Activated effector memory CD4-positive, alpha-beta T cell treated with Interleukin-2 at 50 U/mL for 16 hours (primary cell): ENCODE measurements around the gene IL9.
"Not testable (repeated sequence)": the region's sequence is repeated elsewhere in the genome, so short reads cannot be mapped to it uniquely, and the experiment has no call there.

Source experiments
- DNase-seq: peaks from one replicate; pipeline ENCODE4 v3.0.0-alpha.2; 2020

IL9 gene

GRCh38 chr5:135866016-135866415, 29.6 kb downstream of the IL9 start:
- DNase-seq: no peak

DNA sequence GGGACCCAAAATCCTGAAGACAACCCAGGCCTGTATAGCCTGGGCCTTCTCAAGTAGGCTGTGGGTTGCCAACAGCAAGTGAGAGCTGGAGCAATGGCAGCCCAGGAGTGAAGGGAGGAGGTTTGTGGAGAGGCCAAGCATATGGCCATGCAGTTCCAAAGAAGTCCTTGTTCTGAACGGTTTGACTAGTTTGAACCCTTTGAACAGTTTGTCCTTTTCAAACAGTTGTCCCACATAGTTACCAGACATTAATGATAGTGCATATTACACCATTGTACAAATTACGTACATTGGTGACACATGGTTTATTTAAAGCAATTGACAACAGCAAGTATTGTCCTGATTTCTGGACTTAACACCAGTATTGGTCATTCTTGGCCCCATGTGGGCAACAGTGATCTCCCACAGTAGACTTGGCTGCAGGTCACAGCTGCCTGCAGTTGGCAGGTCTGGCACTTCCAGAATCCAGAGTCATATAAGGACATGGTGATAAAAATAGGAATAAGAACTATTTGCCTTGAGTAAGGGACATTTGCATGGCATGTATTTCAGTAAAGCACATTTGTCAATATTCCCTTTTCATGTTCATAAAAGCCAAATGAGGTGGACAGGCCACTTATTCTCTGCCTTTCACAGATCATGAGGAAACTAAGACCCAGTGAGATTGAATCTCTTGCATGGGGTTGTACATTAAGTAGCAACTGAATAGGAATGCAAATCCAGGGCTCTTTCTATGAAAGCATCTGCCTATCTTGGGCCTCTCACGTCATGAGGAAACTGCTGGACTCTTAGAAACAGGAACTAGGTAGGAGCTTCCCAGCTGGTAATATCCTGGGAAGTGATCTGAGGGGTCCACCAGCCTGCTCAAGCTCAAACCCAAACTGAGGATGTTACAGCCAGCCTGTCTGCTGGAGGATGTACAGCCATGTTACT, 30.9 kb downstream of the IL9 start:
- no peak for DNase-seq

DNA sequence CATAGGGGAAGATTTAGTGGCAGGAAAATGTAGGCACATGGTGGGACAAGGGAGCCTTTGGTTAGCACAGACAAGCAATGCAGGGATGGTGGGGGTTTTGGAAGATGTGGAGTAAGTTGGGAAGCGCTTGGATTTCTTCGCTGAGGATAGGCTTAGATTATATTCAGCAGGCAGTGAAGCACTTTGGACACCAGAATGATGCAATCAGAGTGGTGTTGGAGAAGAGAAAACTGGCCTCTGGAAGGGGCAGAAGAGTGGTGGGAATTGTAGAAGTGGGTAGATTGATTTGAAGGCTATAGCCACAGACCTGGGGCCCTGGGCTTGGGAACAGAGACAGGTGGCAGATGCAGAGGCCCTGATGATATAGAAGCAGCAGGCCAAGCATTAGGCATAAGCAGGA, 32.9 kb downstream of the IL9 start:
- no peak for DNase-seq

- DNase-seq: no peak
These were observed 33.6 kb downstream of the IL9 start for GRCh38 chr5:135862086-135862485.

- no peak for DNase-seq
These were observed 34.0 kb downstream of the IL9 start for GRCh38 chr5:135861641-135862040.

DNA sequence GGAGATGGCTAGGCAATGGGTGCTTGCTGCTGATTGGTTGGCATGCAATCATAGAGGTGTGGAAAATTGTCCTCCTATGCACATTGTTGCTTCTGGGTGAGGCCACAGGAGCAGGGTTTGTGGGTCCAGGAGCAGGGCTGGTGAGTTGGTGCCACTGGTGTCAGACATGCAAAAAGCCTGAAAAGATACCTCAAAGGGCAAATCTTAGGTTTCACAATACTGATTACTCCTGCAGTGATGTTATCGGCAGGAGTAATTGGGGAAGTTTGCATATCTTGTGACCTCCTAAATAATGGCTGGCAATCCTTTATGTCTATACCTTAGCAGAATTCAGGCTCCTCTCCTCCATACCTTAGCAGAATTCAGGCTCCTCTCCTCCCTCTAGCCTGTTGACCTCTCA, 36.0 kb downstream of the IL9 start:
- no peak for DNase-seq

GRCh38 chr5:135859186-135859585, 36.5 kb downstream of the IL9 start:
- not testable (repeated sequence) for DNase-seq

GRCh38 chr5:135857630-135858311, 37.9 kb downstream of the IL9 start:
- DNase-seq: no peak

DNA sequence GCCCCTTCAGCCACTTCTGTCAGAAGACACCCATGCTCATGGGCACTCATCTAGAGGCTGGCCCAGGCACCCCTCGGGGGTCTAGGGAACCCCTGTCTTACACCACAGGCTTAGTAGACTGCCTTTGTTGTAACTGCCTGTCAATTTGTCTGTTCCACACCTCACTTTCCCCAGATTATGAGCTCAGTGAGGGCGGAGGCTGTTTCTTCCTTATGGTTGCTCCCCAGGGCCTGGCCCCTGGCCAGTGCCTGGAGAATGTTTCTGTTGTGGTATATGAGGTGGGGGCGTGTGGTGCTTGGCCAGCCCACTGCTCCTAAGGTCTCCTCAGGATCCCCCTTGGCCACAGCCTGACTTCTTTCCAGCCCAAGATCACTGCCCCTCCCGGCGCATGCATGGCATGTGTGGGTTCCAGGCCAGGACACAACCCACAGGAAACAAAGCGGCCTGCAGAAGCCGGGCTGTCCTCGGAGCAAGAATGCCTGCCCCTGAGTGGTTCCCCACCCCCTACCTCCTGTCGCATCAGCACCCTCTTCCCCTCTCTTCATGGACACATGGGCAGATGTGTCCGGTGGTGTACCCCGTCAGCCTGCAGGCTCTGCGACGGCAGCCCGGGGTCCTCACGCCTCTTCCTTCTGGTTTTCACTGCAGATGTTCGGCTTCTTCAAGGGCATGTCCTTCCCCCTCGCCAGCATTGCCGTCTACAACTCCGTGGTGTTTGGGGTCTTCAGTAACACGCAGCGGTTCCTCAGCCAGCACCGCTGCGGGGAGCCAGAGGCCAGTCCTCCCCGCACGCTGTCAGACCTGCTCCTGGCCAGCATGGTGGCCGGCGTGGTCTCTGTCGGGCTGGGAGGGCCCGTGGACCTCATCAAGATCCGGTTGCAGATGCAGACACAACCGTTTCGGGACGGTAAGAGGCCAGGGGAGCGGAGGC, 43.5 kb downstream of the IL9 start:
- no peak for DNase-seq

- no peak for DNase-seq
These were observed 44.3 kb downstream of the IL9 start for GRCh38 chr5:135851186-135851914.

GRCh38 chr5:135850671-135851070, 45.0 kb downstream of the IL9 start:
- DNase-seq: no peak

DNA sequence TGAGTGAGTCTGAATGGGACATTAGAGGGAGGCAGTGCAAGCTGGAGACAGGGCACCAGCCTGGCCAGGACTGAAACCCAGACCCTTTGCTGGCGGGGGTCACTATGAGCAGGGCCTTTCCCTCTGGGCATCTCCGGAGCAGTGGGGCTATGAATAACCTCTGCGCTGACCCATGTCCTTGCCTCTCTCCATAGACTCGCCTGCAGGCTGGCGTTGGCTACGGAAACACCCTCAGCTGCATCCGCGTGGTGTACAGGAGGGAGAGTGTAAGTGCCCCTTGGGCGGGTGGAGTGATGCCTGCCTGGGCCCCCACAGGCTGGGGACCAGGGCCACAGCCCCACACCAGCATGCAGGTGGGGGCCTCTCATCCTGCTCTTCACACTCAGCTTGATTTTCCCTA, 45.4 kb downstream of the IL9 start:
- no peak for DNase-seq

DNA sequence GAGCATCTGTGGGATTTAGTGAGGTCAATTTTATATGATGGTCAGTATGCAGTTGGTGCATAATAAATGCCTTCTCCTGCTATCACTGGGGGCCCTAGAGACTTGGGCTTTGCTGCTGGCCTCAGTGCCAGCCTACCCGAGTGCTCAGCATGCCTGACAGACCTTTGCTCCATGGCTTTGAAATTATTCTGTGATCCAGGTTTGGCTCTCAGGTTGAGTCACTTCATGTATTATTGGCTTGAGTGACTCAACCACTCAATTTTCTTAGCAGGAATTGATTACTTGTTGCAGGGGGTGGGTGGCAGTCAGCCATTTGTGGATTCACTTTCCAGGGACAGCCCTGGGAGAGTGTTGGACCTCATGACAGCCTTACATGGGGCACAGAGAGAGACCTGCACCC, 47.7 kb downstream of the IL9 start:
- no peak for DNase-seq

DNA sequence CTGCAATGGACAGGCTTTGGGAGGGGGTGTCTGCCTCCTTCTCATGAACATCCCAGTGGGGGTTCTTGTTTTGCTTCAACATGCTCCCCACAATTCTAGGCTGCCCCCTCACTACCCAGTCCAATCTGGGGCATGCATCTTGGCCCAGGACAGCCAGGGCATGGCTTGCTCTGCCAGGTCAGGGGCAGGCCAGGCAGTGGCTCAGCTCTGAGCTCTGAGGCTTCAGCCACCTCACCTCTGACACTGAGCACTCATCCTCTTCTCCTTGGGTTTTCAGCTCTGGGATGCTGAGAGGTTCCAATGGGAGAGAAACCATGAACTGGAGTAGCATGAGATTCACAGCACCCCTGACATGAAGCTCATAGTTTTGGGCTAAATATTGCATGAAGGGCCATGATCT, 49.3 kb downstream of the IL9 start:
- no peak for DNase-seq

- DNase-seq: no peak
These were observed 51.9 kb downstream of the IL9 start for GRCh38 chr5:135843571-135844337.

DNA sequence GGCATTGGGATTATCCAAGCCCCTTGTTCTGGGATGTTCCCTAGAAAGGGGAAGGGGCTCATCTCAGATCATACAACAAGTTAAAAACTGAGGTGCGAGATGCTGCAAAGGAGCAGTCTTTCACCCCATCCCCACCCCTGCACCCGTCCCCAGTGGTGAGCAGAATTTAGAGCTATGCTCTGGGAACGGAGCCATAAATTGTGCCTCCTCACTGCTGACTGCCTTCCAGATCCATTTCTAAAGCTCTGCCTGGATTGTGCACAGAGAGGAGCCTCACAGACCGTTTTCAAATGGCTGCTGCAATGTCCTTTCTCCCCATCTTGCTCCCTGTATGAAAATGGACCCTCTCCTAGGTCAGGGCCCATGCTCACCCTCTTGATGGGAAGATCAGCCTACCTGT, 52.9 kb downstream of the IL9 start:
- DNase-seq: no peak
